ENCODE data around the gene NFIA.
A peak's percentile ranks its signal among the peaks of the same experiment; 100 is the strongest.
"Not testable (repeated sequence)": the region's sequence is repeated elsewhere in the genome, so short reads cannot be mapped to it uniquely, and the experiment has no call there.

NFIA gene

DNA sequence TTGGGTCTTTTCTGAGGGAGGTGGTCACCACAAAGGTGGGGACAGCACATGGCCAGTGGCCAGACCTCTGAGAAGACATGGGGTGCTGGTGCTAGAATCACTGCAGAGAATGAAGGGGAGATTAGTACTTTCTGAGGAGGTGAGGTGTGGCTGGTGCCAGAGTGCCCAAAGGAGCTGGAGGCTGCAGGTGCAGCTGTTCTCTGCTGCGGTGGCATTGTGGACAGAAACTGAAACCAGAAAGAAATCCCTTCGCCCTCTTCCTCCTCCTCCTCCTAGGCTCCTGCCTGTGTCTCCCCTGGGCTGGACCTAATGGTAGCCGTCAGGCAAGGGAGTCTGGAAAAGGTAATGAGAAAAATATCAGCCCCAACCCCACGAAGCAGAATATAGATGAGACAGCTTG lies 380.9 kb downstream of the NFIA start:
- DNase-seq (ENCODE audit: low read depth, low spot score), result no peak
- in situ Hi-C loops (cut with HindIII; ENCODE audit: low sequenced_read_pairs), result no loop called here
- H3K4me3 ChIP-seq (ENCODE audit: low read depth, low read length), result no peak overlapping the region
- TF ChIP-seq, protein P1, sequence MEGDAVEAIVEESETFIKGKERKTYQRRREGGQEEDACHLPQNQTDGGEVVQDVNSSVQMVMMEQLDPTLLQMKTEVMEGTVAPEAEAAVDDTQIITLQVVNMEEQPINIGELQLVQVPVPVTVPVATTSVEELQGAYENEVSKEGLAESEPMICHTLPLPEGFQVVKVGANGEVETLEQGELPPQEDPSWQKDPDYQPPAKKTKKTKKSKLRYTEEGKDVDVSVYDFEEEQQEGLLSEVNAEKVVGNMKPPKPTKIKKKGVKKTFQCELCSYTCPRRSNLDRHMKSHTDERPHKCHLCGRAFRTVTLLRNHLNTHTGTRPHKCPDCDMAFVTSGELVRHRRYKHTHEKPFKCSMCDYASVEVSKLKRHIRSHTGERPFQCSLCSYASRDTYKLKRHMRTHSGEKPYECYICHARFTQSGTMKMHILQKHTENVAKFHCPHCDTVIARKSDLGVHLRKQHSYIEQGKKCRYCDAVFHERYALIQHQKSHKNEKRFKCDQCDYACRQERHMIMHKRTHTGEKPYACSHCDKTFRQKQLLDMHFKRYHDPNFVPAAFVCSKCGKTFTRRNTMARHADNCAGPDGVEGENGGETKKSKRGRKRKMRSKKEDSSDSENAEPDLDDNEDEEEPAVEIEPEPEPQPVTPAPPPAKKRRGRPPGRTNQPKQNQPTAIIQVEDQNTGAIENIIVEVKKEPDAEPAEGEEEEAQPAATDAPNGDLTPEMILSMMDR (IDR thresholded peaks at IDR 0.05; ENCODE audit: low read depth, low read length), result no peak

- DNase-seq (ENCODE audit: low read depth, low spot score); in situ Hi-C loops (cut with HindIII; ENCODE audit: low sequenced_read_pairs); H3K4me3 ChIP-seq (ENCODE audit: low read depth, low read length): not testable (repeated sequence)
These were observed 385.5 kb downstream of the NFIA start for GRCh38 chr1:61467836-61468235.

- in situ Hi-C loops (cut with HindIII; ENCODE audit: low sequenced_read_pairs), result no loop called here
- no peak for DNase-seq (ENCODE audit: low read depth, low spot score)
- no peak overlapping the region for H3K4me3 ChIP-seq (ENCODE audit: low read depth, low read length)
- TF ChIP-seq, protein P1 (IDR thresholded peaks at IDR 0.05; ENCODE audit: low read depth, low read length), result no peak
These were observed 387.0 kb downstream of the NFIA start for GRCh38 chr1:61469365-61469764.

- in situ Hi-C loops (cut with HindIII; ENCODE audit: low sequenced_read_pairs), result no loop called here
- peak; percentile 15 for DNase-seq (ENCODE audit: low read depth, low spot score)
- no peak overlapping the region for H3K4me3 ChIP-seq (ENCODE audit: low read depth, low read length)
- TF ChIP-seq, protein P1 (IDR thresholded peaks at IDR 0.05; ENCODE audit: low read depth, low read length), result no peak
These were observed 390.5 kb downstream of the NFIA start for GRCh38 chr1:61472876-61473275.

DNA sequence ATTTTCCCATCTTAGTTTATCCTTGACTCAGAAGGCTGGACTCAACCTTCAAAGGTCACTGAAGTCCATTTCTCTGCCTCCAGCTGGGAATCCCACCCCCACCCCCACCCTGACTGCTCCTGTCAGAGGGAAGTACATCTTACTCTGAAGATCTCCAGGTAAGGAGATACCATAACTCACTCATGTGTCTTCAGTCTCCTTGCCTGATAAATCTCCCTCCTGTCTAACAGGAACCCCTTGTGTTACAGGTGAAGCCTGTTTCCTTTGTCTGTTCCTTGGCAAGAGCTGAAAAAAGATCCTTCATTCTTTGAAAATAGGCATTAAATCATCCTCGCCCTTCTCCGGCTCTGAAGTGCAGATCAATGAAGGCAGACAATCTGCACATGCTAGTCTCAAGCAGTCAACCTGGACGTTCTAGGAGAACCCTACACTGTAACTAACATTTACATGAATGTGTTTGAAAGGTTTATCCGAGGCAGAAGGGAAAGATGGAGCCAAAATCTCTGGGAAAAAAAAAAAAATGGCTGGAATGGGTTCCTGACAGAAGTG lies 392.0 kb downstream of the NFIA start:
- no peak overlapping the region for H3K4me3 ChIP-seq (ENCODE audit: low read depth, low read length)
- in situ Hi-C loops (cut with HindIII; ENCODE audit: low sequenced_read_pairs), result no loop called here
- DNase-seq (ENCODE audit: low read depth, low spot score), result no peak
- TF ChIP-seq, protein P1 (IDR thresholded peaks at IDR 0.05; ENCODE audit: low read depth, low read length), result no peak

GRCh38 chr1:61474963-61475362 lies 392.6 kb downstream of the NFIA start:
- no peak for DNase-seq (ENCODE audit: low read depth, low spot score)
- TF ChIP-seq, protein P1 (IDR thresholded peaks at IDR 0.05; ENCODE audit: low read depth, low read length), result no peak
- in situ Hi-C loops (cut with HindIII; ENCODE audit: low sequenced_read_pairs), result no loop called here
- H3K4me3 ChIP-seq (ENCODE audit: low read depth, low read length), result no peak overlapping the region

GRCh38 chr1:61477301-61477700 lies 394.9 kb downstream of the NFIA start:
- TF ChIP-seq, protein P1 (IDR thresholded peaks at IDR 0.05; ENCODE audit: low read depth, low read length), result no peak

More at GRCh38 chr1:61477301-61477700, 394.9 kb downstream of the NFIA start:
- no peak overlapping the region for H3K4me3 ChIP-seq (ENCODE audit: low read depth, low read length)
- no peak for DNase-seq (ENCODE audit: low read depth, low spot score)
- in situ Hi-C loops (cut with HindIII; ENCODE audit: low sequenced_read_pairs), result no loop called here

All from astrocyte of the spinal cord (primary cell).